Occipital lobe (tissue), 3 donors: Measurements from ENCODE around the gene TMEM170B. TPM values are rescaled to one million over a fixed set of nuclear protein-coding genes. Genes with fewer than 3 reads are reported as not detected.

Source experiments
- DNase-seq: peaks from one replicate; lab custom pipeline; 2025; lab: John Stamatoyannopoulos, UW
- small RNA-seq: library from RNA; depleted of rRNA; stranded (forward); fragments of <200 nt; gene quantifications from one replicate; pipeline ENCODE3, GENCODE V24; 2014
- total RNA-seq: library from RNA; depleted of rRNA; stranded (reverse); fragments of >200 nt; gene quantifications from one replicate; pipeline ENCODE4 v1.2.3, GENCODE V29; 2014

The TMEM170B gene
- total RNA-seq, 1 donor from 2014 or later: 59.0 TPM

GRCh38 chr6:11614534-11615213 is 77.1 kb downstream of the TMEM170B start:
- no peak for DNase-seq

DNA sequence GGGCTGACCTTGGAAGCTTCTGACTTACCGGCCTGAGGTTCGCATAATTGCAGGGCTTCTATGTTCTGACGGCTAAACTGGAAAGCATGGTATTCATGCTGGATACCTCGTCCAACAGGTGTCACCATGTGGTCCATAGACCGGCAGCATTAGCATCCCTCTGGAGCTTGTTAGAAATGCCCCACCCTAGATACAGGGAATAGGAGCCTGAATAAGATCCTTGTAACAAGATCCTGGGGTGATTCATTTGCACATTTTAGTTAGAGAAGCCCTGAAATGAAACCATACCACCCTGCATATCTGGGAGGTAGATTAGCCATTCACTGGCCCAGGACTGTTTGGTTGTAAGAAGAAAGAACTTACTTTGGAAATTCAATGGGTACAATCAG is 77.7 kb downstream of the TMEM170B start:
- no peak for DNase-seq

GRCh38 chr6:11616200-11616611 is 78.7 kb downstream of the TMEM170B start:
- no peak for DNase-seq

GRCh38 chr6:11618533-11618932 is 81.0 kb downstream of the TMEM170B start:
- DNase-seq: no peak

- DNase-seq: no peak
Measured at GRCh38 chr6:11621119-11621518, 83.6 kb downstream of the TMEM170B start.

GRCh38 chr6:11622156-11622555 is 84.6 kb downstream of the TMEM170B start:
- DNase-seq: no peak

DNA sequence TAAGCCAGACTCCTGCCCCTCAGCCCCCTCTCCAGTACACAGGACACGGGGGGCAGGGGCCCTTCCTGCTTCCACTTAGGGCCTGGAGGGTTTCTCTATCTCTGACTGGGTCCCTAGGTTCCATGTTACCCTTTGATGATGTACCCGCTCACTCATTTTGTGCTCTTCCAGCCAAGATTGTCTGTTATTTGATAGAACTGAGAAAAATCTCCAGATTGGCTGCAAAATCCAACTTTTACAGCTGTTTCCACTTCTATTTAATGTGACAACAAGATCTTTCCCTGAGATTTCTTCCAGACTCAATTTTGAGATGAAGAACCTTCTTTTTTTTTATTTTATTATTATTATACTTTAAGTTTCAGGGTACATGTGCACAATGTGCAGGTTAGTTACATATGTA is 85.7 kb downstream of the TMEM170B start:
- DNase-seq: no peak

DNA sequence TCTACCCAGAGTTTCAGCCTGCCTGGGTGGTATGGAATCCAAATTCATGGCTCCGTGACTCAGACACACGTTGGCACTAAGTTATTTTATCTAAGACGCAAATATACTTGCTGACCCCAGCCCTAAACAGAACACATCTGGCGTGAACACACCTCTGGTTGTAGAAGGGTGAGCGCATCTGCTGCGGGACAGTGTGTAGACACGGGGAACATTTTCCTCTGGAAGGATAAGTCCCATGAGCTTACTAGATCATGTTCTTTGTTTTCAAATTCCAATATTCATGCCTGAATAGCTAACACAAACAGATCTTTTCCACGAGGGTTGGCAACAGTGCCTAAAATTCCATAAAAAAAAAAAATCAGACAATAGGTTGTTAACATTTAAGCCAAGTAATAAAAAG is 87.8 kb downstream of the TMEM170B start:
- no peak for DNase-seq

GRCh38 chr6:11626356-11626755 is 88.8 kb downstream of the TMEM170B start:
- no peak for DNase-seq

GRCh38 chr6:11628562-11628961 is 91.0 kb downstream of the TMEM170B start:
- DNase-seq: no peak

DNA sequence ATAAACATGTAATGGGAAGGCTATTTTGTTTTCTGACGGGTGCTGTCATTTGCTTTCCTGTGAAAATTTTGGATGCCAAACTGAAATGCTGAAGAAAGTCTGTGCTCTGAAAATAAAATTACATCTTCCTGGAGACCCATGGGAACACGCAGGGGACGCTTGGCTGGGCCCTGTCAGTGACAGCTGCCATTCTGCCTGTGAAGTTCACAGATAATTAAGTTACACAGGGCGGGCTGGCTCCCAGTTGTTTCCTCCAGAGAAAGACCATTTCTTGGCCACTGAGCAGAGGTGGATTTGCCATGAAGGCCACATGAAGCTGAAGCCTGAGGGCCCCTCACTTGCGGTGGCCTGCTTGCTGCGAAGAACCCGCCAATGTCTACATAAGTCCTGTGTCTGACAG is 93.5 kb downstream of the TMEM170B start:
- no peak for DNase-seq

- no peak for DNase-seq
Measured at GRCh38 chr6:11631539-11631938, 94.0 kb downstream of the TMEM170B start.

- no peak for DNase-seq
Measured at GRCh38 chr6:11632231-11632630, 94.7 kb downstream of the TMEM170B start.

GRCh38 chr6:11632795-11633511 is 95.4 kb downstream of the TMEM170B start:
- DNase-seq: no peak

Small RNA genes lying within 50 kb of the gene (small RNA-seq; reads per million reads assigned to genes)
- not detected for gene RNU1-64P

Other genes starting within 250 kb of the TMEM170B start
- gene ADTRP, start 241.1 kb downstream of the TMEM170B start, total RNA-seq: 2.5 TPM